EH (cell line): ENCODE data around the gene MRPL20.
"Not testable (repeated sequence)": the region's sequence is repeated elsewhere in the genome, so short reads cannot be mapped to it uniquely, and the experiment has no call there.

ENCODE experiments used
- DNase-seq: peaks from one replicate; pipeline ENCODE4 v3.0.0-alpha.2; 2015; ENCODE audit warnings: low read depth

The MRPL20 gene

GRCh38 chr1:1385931-1386330 lies 21.2 kb downstream of the MRPL20 start:
- no peak for DNase-seq

GRCh38 chr1:1385339-1385738 lies 21.8 kb downstream of the MRPL20 start:
- DNase-seq: not testable (repeated sequence)

- DNase-seq: no peak
Measured at GRCh38 chr1:1381294-1381693, 25.8 kb downstream of the MRPL20 start.

- DNase-seq: no peak
Measured at GRCh38 chr1:1380860-1381259, 26.2 kb downstream of the MRPL20 start.

- no peak for DNase-seq
Measured at GRCh38 chr1:1377540-1378205, 29.4 kb downstream of the MRPL20 start.

- DNase-seq: no peak
Measured at GRCh38 chr1:1376551-1377226, 30.4 kb downstream of the MRPL20 start.

- DNase-seq: peak; percentile 100
Measured at GRCh38 chr1:1374929-1375662, 32.0 kb downstream of the MRPL20 start, which contains the start of gene AURKAIP1. TSS of gene AURKAIP1 (minus strand) at chr1:1375207. CDS start at chr1:1374756, 451 bp downstream.

GRCh38 chr1:1374589-1374928 lies 32.5 kb downstream of the MRPL20 start:
- peak; percentile 9 for DNase-seq

GRCh38 chr1:1373815-1374588 lies 33.1 kb downstream of the MRPL20 start:
- DNase-seq: no peak

- no peak for DNase-seq
Measured at GRCh38 chr1:1373051-1373814, 33.9 kb downstream of the MRPL20 start.

GRCh38 chr1:1371746-1372711 lies 35.1 kb downstream of the MRPL20 start:
- DNase-seq: peak; percentile 65

GRCh38 chr1:1371364-1371745 lies 35.7 kb downstream of the MRPL20 start:
- DNase-seq: no peak

GRCh38 chr1:1370771-1371300 lies 36.3 kb downstream of the MRPL20 start:
- DNase-seq: no peak

GRCh38 chr1:1370094-1370493 lies 37.0 kb downstream of the MRPL20 start:
- not testable (repeated sequence) for DNase-seq

GRCh38 chr1:1367315-1367714 lies 39.8 kb downstream of the MRPL20 start:
- no peak for DNase-seq

- DNase-seq: no peak
Measured at GRCh38 chr1:1366699-1367066, 40.4 kb downstream of the MRPL20 start.

- DNase-seq: no peak
Measured at GRCh38 chr1:1365875-1366698, 41.0 kb downstream of the MRPL20 start.

- no peak for DNase-seq
Measured at GRCh38 chr1:1364266-1364665, 42.8 kb downstream of the MRPL20 start.

- peak; percentile 94 for DNase-seq
Measured at GRCh38 chr1:1361982-1362423, 45.1 kb downstream of the MRPL20 start.
